Measurements from ENCODE around the gene ZNF175.

The ZNF175 gene

DNA sequence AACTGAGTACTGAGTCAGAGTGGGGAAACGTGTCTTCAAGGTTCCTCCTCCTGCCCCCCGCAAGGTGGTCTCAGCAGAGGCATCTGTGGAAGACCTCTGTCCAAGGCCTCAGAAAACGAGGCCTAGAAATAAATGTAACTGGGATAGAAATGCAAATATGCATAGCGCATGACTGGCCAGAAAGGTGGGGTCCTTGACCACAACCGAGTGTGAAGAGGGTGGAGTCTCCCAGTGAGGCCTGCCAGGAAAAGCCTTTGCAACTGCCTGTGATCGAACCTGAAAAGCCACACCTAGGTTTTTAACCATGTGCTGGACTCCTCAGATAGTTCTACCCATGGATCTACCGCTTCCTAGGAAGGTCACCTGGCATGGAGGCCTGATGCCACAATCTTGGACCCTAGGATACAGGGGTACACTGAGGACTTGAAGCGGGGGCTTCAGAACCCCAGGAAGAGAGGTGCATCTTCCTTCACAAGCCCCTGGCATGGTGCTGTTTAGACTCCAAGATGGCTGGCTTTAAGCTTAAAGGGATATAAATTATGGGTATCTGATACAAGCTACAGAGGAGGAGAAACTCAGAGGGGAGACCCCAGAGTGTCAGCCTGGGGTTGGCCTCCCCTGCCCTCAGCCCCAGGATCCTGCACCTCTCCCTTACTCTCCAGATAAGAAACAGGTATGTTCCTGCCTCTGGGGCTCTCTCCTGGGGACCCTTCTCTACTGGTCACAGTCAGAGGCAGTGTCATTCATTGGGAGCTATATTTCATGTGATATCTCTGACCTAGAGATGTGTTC, 21.4 kb upstream of the ZNF175 start:
- CTCF ChIA-PET: interaction anchor here (0.5 to 5.3 kb wide), 4 partner anchors 10 to 33 kb away, joined by 3 to 40 read pairs (median 6); no protein-coding TSS in a partner anchor
- H3K4me1 ChIP-seq (ENCODE audit: control extremely low read depth in 1 of 4, control insufficient read depth in 4 of 4, insufficient read depth in 4 of 4, low read length in 3 of 4): peaks cover 19 to 60% (median 57%) of the 10 kb centered on the region in 4 experiments
- POLR2A ChIA-PET: no interaction called here
- H3K27me3 ChIP-seq (replicated peaks in 2 of 5; ENCODE audit: control insufficient read depth in 4 of 5, insufficient read depth in 5 of 5, low read length in 4 of 5): peaks cover 0 to 16% (median 6%) of the 10 kb centered on the region in 5 experiments
- WGBS (ENCODE audit: insufficient coverage): 85% methylated on average over 8 of the region's 8 CpGs
- H3K27ac ChIP-seq (ENCODE audit: insufficient read depth in 1 of 2, low read depth in 1 of 2, low read length in 2 of 2, poor library complexity in 1 of 2, severe bottlenecking in 2 of 2): peak overlapping the region in 1 of 2 experiments; percentile 85
- no peaks in the 10 kb centered on the region for H3K36me3 ChIP-seq (ENCODE audit: control insufficient read depth in 4 of 4, insufficient read depth in 4 of 4, low read length in 3 of 4)
- no peak overlapping the region for H3K4me3 ChIP-seq (ENCODE audit: control insufficient read depth in 1 of 7, extremely low read depth in 1 of 7, insufficient read depth in 4 of 7, low read depth in 2 of 7, low read length in 6 of 7)
- DNase-seq: no peak
- no peaks in the 10 kb centered on the region for H3K9me3 ChIP-seq (ENCODE audit: control extremely low read depth in 1 of 5, control insufficient read depth in 4 of 5, insufficient read depth in 2 of 5, low read depth in 1 of 5, low read length in 4 of 5)

DNA sequence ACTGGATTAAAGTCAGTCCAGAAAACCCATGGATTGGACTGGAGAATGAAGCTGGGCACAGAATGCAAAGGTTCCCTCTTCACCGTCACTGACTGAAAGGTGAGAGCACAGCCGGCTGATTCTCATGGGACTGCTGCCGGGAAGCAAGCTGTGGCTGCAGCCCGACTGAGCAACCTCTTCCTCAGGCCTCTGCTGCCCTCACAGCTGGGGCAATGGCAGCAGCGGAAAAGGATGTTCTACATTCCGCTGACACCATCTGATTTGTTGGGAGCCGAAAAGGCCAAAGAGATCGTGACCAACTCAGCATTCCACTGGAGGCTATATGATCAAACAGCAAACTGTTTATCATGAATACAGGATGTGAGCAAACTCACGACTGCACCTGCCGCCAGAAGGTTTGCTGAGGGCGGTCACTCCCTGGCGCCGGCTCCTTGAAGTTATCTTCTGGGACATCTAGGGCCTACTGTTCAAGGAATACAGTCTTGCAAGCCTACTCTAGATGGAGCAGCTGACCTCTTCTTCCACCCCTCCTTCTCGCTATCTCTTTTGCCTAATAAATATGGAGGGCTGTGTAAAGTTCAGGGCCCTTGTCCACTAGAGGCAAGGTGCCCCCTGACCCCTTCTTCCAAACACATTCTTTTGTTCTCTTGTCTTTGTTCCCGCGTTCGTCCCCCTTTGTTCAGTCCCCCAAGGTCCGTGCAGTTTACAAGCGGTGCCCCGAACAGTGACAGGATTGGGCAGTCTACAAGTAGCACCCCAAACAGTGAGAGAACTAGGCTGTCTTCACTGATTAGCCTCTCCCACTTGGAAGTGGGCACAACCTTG, 20.0 kb upstream of the ZNF175 start:
- Histone ChIP-seq H3K27ac (ENCODE audit: insufficient read depth in 1 of 2, low read depth in 1 of 2, low read length in 2 of 2, poor library complexity in 1 of 2, severe bottlenecking in 2 of 2) (peak overlapping the region in 1 of 2 experiments; percentile 85), H3K36me3 (ENCODE audit: control insufficient read depth in 4 of 4, insufficient read depth in 4 of 4, low read length in 3 of 4) (no peaks in the 10 kb centered on the region), H3K27me3 (replicated peaks in 2 of 5; ENCODE audit: control insufficient read depth in 4 of 5, insufficient read depth in 5 of 5, low read length in 4 of 5) (peaks cover 0 to 21% (median 8%) of the 10 kb centered on the region in 5 experiments), H3K9me3 (ENCODE audit: control extremely low read depth in 1 of 5, control insufficient read depth in 4 of 5, insufficient read depth in 2 of 5, low read depth in 1 of 5, low read length in 4 of 5) (no peaks in the 10 kb centered on the region), H3K4me1 (ENCODE audit: control extremely low read depth in 1 of 4, control insufficient read depth in 4 of 4, insufficient read depth in 4 of 4, low read length in 3 of 4) (peaks cover 18 to 46% (median 44%) of the 10 kb centered on the region in 4 experiments), H3K4me3 (ENCODE audit: control insufficient read depth in 1 of 7, extremely low read depth in 1 of 7, insufficient read depth in 4 of 7, low read depth in 2 of 7, low read length in 6 of 7) (no peak overlapping the region)
- 85% methylated on average over 20 of the region's 20 CpGs for WGBS (ENCODE audit: insufficient coverage)
- POLR2A ChIA-PET: no interaction called here
- CTCF ChIA-PET: interaction anchor here (0.8 to 1.5 kb wide), 4 partner anchors 9 to 77 kb away, joined by 3 to 4 read pairs (median 3); no protein-coding TSS in a partner anchor
- no peak for DNase-seq

DNA sequence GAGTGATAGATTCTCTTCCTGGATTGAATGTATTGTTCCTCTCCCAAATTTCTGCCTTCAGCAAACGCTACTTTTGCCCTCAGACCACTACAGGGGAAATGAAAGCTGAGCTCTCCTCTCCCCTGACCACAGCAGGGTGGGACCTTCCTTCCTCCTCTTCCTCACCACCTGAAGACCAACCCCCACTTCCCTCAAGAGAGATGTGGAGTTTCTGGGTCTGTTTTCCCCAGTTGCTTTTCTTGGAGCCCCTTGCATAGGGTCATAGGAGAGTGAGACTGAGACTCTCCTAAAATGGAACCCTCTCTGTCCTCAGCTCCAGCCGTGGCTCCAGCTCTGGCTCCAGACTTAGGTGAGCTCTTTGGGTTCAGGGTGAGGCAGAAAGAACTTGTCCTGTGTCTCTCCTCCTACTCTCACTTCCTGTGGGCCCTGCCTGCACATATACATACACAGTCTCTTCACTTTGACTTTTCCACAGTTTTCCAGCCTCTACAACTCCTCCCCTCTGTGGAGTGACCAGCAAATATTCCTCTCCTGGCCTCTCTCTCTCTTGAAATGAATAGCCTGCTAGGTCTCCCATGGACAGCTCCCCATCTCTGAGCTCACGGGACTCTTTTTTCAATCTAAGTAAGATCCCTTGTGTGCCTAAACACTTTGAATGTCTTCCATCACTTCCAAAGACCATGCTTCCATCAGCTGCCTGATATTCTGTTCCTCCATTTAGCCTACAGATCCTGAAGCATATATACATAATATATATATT, 19.2 kb upstream of the ZNF175 start:
- no peaks in the 10 kb centered on the region for H3K36me3 ChIP-seq (ENCODE audit: control insufficient read depth in 4 of 4, insufficient read depth in 4 of 4, low read length in 3 of 4)
- WGBS (ENCODE audit: insufficient coverage): 48% methylated on average over 3 of the region's 3 CpGs
- ChIA-PET POLR2A (no interaction called here), CTCF (interaction anchor here (0.5 to 1.5 kb wide), 5 partner anchors 8 to 142 kb away, joined by 3 to 4 read pairs (median 3); no protein-coding TSS in a partner anchor)
- no peak for DNase-seq
- peaks cover 0 to 25% (median 8%) of the 10 kb centered on the region in 5 experiments for H3K27me3 ChIP-seq (replicated peaks in 2 of 5; ENCODE audit: control insufficient read depth in 4 of 5, insufficient read depth in 5 of 5, low read length in 4 of 5)
- H3K4me1 ChIP-seq (ENCODE audit: control extremely low read depth in 1 of 4, control insufficient read depth in 4 of 4, insufficient read depth in 4 of 4, low read length in 3 of 4): peaks cover 13 to 39% (median 37%) of the 10 kb centered on the region in 4 experiments
- peak overlapping the region in 1 of 2 experiments; percentile 85 for H3K27ac ChIP-seq (ENCODE audit: insufficient read depth in 1 of 2, low read depth in 1 of 2, low read length in 2 of 2, poor library complexity in 1 of 2, severe bottlenecking in 2 of 2)
- H3K4me3 ChIP-seq (ENCODE audit: control insufficient read depth in 1 of 7, extremely low read depth in 1 of 7, insufficient read depth in 4 of 7, low read depth in 2 of 7, low read length in 6 of 7): no peak overlapping the region
- H3K9me3 ChIP-seq (ENCODE audit: control extremely low read depth in 1 of 5, control insufficient read depth in 4 of 5, insufficient read depth in 2 of 5, low read depth in 1 of 5, low read length in 4 of 5): no peaks in the 10 kb centered on the region

- ChIA-PET CTCF (interaction anchor here (1.3 to 1.5 kb wide), 2 partner anchors 12 to 29 kb away, joined by 3 to 4 read pairs; no protein-coding TSS in a partner anchor), POLR2A (no interaction called here)
- no peak for DNase-seq
- WGBS (ENCODE audit: insufficient coverage): 0% methylated on average over 1 of the region's 1 CpG
- H3K27ac ChIP-seq (ENCODE audit: insufficient read depth in 1 of 2, low read depth in 1 of 2, low read length in 2 of 2, poor library complexity in 1 of 2, severe bottlenecking in 2 of 2): no peak overlapping the region
- no peaks in the 10 kb centered on the region for H3K36me3 ChIP-seq (ENCODE audit: control insufficient read depth in 4 of 4, insufficient read depth in 4 of 4, low read length in 3 of 4)
- H3K27me3 ChIP-seq (replicated peaks in 2 of 5; ENCODE audit: control insufficient read depth in 4 of 5, insufficient read depth in 5 of 5, low read length in 4 of 5): peaks cover 0 to 30% (median 8%) of the 10 kb centered on the region in 5 experiments
- H3K4me1 ChIP-seq (ENCODE audit: control extremely low read depth in 1 of 4, control insufficient read depth in 4 of 4, insufficient read depth in 4 of 4, low read length in 3 of 4): peaks cover 5 to 32% (median 30%) of the 10 kb centered on the region in 4 experiments
- no peak overlapping the region for H3K4me3 ChIP-seq (ENCODE audit: control insufficient read depth in 1 of 7, extremely low read depth in 1 of 7, insufficient read depth in 4 of 7, low read depth in 2 of 7, low read length in 6 of 7)
- no peaks in the 10 kb centered on the region for H3K9me3 ChIP-seq (ENCODE audit: control extremely low read depth in 1 of 5, control insufficient read depth in 4 of 5, insufficient read depth in 2 of 5, low read depth in 1 of 5, low read length in 4 of 5)
Observed at GRCh38 chr19:51552608-51552995, 18.5 kb upstream of the ZNF175 start.

DNA sequence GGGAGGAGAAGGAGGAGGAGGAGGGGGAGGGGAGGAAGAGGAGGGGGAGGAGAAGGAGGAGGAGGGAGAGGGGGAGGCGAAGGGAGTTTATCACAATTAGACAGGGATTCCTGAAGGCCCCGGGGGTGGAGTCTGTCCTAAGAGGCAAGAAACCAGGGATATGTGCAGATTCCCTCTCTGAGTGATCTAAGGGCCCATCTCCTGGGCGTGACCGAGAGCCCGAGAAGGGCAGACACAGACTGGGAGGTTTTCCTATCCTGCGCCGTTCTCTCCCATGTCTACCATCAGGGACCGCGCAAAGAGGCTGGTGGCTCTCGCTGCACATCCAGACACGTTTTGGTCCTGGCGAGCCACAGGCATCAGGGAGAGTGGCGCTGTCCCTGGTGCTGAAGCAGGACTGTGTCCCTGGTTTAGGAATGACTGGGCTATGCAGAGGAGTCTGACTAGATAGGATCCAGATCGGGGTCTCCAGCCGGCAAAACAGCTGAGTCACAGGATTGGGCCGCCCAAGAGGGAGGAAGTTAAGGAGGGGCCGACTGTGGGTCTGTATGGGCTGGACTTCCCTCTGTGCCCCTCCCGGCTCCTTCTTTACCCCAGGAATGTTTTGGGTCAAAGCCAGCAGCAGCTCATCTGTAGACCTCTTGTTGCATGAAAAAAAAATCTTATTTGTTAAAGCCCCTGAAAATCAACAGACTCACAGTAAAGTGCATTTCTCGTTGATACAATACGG, 17.9 kb upstream of the ZNF175 start:
- CTCF ChIA-PET: interaction anchor here (1.3 kb wide), 1 partner anchor 28 kb away, joined by 3 read pairs; no protein-coding TSS in a partner anchor
- H3K27ac ChIP-seq (ENCODE audit: insufficient read depth in 1 of 2, low read depth in 1 of 2, low read length in 2 of 2, poor library complexity in 1 of 2, severe bottlenecking in 2 of 2): no peak overlapping the region
- peak; percentile 46 to 58 (median 55) for DNase-seq
- POLR2A ChIA-PET: no interaction called here
- WGBS (ENCODE audit: insufficient coverage): 8% methylated on average over 17 of the region's 20 CpGs
- no peak overlapping the region for H3K4me3 ChIP-seq (ENCODE audit: control insufficient read depth in 1 of 7, extremely low read depth in 1 of 7, insufficient read depth in 4 of 7, low read depth in 2 of 7, low read length in 6 of 7)
- peaks cover 3 to 26% (median 24%) of the 10 kb centered on the region in 4 experiments for H3K4me1 ChIP-seq (ENCODE audit: control extremely low read depth in 1 of 4, control insufficient read depth in 4 of 4, insufficient read depth in 4 of 4, low read length in 3 of 4)
- no peaks in the 10 kb centered on the region for H3K36me3 ChIP-seq (ENCODE audit: control insufficient read depth in 4 of 4, insufficient read depth in 4 of 4, low read length in 3 of 4)
- no peaks in the 10 kb centered on the region for H3K9me3 ChIP-seq (ENCODE audit: control extremely low read depth in 1 of 5, control insufficient read depth in 4 of 5, insufficient read depth in 2 of 5, low read depth in 1 of 5, low read length in 4 of 5)
- H3K27me3 ChIP-seq (replicated peaks in 2 of 5; ENCODE audit: control insufficient read depth in 4 of 5, insufficient read depth in 5 of 5, low read length in 4 of 5): peaks cover 0 to 32% (median 8%) of the 10 kb centered on the region in 5 experiments

GRCh38 chr19:51559240-51559639, 11.8 kb upstream of the ZNF175 start:
- Histone ChIP-seq H3K27me3 (replicated peaks in 2 of 5; ENCODE audit: control insufficient read depth in 4 of 5, insufficient read depth in 5 of 5, low read length in 4 of 5) (peaks cover 0 to 46% (median 17%) of the 10 kb centered on the region in 5 experiments), H3K9me3 (ENCODE audit: control extremely low read depth in 1 of 5, control insufficient read depth in 4 of 5, insufficient read depth in 2 of 5, low read depth in 1 of 5, low read length in 4 of 5) (no peaks in the 10 kb centered on the region), H3K4me3 (ENCODE audit: control insufficient read depth in 1 of 7, extremely low read depth in 1 of 7, insufficient read depth in 4 of 7, low read depth in 2 of 7, low read length in 6 of 7) (no peak overlapping the region), H3K4me1 (ENCODE audit: control extremely low read depth in 1 of 4, control insufficient read depth in 4 of 4, insufficient read depth in 4 of 4, low read length in 3 of 4) (peaks cover 0 to 8% (median 1%) of the 10 kb centered on the region in 4 experiments), H3K36me3 (ENCODE audit: control insufficient read depth in 4 of 4, insufficient read depth in 4 of 4, low read length in 3 of 4) (no peaks in the 10 kb centered on the region), H3K27ac (ENCODE audit: insufficient read depth in 1 of 2, low read depth in 1 of 2, low read length in 2 of 2, poor library complexity in 1 of 2, severe bottlenecking in 2 of 2) (no peak overlapping the region)
- DNase-seq: no peak
- CTCF ChIA-PET: no interaction called here
- WGBS (ENCODE audit: insufficient coverage): 60% methylated on average over 1 of the region's 1 CpG
- POLR2A ChIA-PET: no interaction called here
